Measurements from ENCODE around the gene EPHA7. TPM values are rescaled to one million over a fixed set of nuclear protein-coding genes. Genes with fewer than 3 reads are reported as not detected.

EPHA7 gene
- total RNA-seq, 1 experiment from 2014 or later: not detected

GRCh38 chr6:93351222-93351621, 68.1 kb downstream of the EPHA7 start:
- TF ChIP-seq ZFX (IDR thresholded peaks at IDR 0.05) (no peak), EZH2phosphoT487 (IDR thresholded peaks at IDR 0.05; ENCODE audit: borderline replicate concordance) (no peak), FOSL1 (IDR thresholded peaks at IDR 0.05; ENCODE audit: low read depth) (no peak), JUND (IDR thresholded peaks at IDR 0.05) (no peak), MAX (IDR thresholded peaks at IDR 0.05) (no peak), EGR1 (IDR thresholded peaks at IDR 0.05; ENCODE audit: low read depth) (no peak), ZNF274 (IDR thresholded peaks at IDR 0.05; ENCODE audit: low read depth, low read length) (no peak), SIN3A (IDR thresholded peaks at IDR 0.05; ENCODE audit: low read depth) (no peak), SP1 (IDR thresholded peaks at IDR 0.05; ENCODE audit: low read depth) (no peak), POLR2AphosphoS5 (IDR thresholded peaks at IDR 0.05; ENCODE audit: low read depth, low read length) (no peak), CEBPB (IDR thresholded peaks at IDR 0.05; ENCODE audit: low read depth) (no peak), ATF3 (IDR thresholded peaks at IDR 0.05) (no peak), POLR2A (IDR thresholded peaks at IDR 0.05; ENCODE audit: borderline replicate concordance, extremely low read depth, insufficient read depth, insufficient read length) (no peak), TCF7L2 (IDR thresholded peaks at IDR 0.05; ENCODE audit: borderline replicate concordance, extremely low read depth, insufficient read depth, insufficient read length) (no peak)

More at GRCh38 chr6:93351222-93351621, 68.1 kb downstream of the EPHA7 start:
- no peaks in the 10 kb centered on the region for H3K9me2 ChIP-seq (ENCODE audit: insufficient read depth)
- H3K9ac ChIP-seq (ENCODE audit: low read length): no peak overlapping the region
- H3K27ac ChIP-seq (ENCODE audit: low read depth, low read length): no peak overlapping the region
- H3K36me3 ChIP-seq (ENCODE audit: control insufficient read depth in 1 of 2, insufficient read depth in 2 of 2, low read length in 2 of 2): no peaks in the 10 kb centered on the region
- ChIA-PET RAD21 (ENCODE audit: low non-redundant PET in 1 of 2, low total read pairs in 2 of 2, uncharacterized antibody in 2 of 2, unreplicated experiment in 2 of 2) (no interaction called here), POLR2A (no interaction called here), CTCF (no interaction called here)
- no peak overlapping the region for H3K4me3 ChIP-seq (replicated peaks in 1 of 2; ENCODE audit: low read depth in 1 of 2, low read length in 2 of 2)
- H2AFZ ChIP-seq (ENCODE audit: low read depth, low read length, poor library complexity, severe bottlenecking): no peak overlapping the region
- no TSS peak for BruUV-seq (replicated peaks)
- no peaks in the 10 kb centered on the region for H3K27me3 ChIP-seq (ENCODE audit: insufficient read depth, low read length)
- H3K79me2 ChIP-seq (ENCODE audit: insufficient read depth, low read length): no peaks in the 10 kb centered on the region
- no peaks in the 10 kb centered on the region for H4K20me1 ChIP-seq (ENCODE audit: insufficient read depth)
- ATAC-seq (no peak), DNase-seq (ENCODE audit: low read depth, low spot score) (no peak)
- H3K4me2 ChIP-seq (ENCODE audit: low read length): no peak overlapping the region
- H3K4me1 ChIP-seq (ENCODE audit: control insufficient read depth in 1 of 2, insufficient read depth in 2 of 2, low read length in 2 of 2): no peaks in the 10 kb centered on the region
- intact Hi-C loops (cut with micrococcal nuclease): no loop called here
- peaks cover 3 to 4% of the 10 kb centered on the region in 2 experiments; a peak in 2 of 4 replicates for H3K9me3 ChIP-seq (ENCODE audit: control insufficient read depth in 1 of 2, insufficient read depth in 1 of 2, low read depth in 1 of 2, low read length in 2 of 2)
